NT2/D1 (cell line): ENCODE data around the gene DENND1C.
"Not testable (repeated sequence)": the region's sequence is repeated elsewhere in the genome, so short reads cannot be mapped to it uniquely, and the experiment has no call there.

Experiments
- SUZ12 ChIP-seq: IDR thresholded peaks from 2 replicates; pipeline ENCODE4 v1.6.1; 2011; ENCODE audit not compliant: insufficient read length, insufficient read depth; ENCODE audit errors: extremely low read depth
- YY1 ChIP-seq: IDR thresholded peaks from 2 replicates; pipeline ENCODE4 v1.6.1; 2011; ENCODE audit not compliant: insufficient read length, insufficient read depth
- ZNF274 ChIP-seq: IDR thresholded peaks from 2 replicates; pipeline ENCODE4 v1.6.1; 2011; ENCODE audit warnings: mild to moderate bottlenecking, low read depth, low read length

DNA sequence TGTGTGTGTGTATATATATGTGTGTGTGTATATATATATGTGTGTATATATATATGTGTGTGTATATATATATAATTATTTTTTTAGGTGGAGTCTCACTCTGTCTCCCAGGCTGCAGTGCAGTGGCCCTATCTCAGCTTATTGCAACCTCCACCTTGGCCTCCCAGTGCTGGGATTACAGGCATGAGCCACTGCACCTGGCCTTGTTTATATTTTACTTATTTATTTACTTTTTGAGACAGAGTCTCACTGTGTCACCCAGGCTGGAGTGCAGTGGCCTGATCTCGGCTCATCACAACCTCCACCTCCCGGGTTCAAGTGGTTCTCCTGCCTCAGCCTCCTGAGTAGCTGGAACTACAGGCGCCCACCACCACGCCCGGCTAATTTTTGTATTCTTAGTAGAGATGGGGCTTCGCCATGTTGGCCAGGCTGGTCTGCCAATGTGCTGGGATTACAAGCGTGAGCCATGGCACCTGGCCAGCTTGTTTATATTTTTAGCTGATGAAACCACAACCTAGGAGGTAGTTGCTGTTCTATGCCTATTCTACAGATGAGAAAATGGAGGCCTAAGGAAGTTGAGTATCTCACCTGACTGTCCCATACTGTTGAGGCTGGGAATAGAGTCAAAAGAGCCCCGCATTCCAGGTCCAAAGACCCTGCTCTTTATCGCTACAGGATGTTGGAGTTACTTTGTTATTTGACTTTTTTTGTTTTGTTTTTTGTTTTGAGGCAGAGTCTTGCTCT, 26.6 kb upstream of the DENND1C start:
- not testable (repeated sequence) for TF ChIP-seq YY1, SUZ12, ZNF274
